A549 (cell line): ENCODE results near the gene ANKRD27.

Source experiments
- CTCF ChIP-seq: fragments of >200 bp; sonication (Bioruptor Twin); formaldehyde crosslinking; IDR thresholded peaks from 3 replicates; pipeline ENCODE4 v1.5.1; 2016
- HDAC2 ChIP-seq: fragments of 200-600 bp; sonication (generic); IDR thresholded peaks from 2 replicates; pipeline ENCODE4 v1.6.1; 2016
- KDM1A ChIP-seq: fragments of 200-600 bp; sonication (generic); IDR thresholded peaks from 2 replicates; pipeline ENCODE4 v1.6.1; 2016; ENCODE audit warnings: low read depth, mild to moderate bottlenecking
- MYC ChIP-seq: IDR thresholded peaks from 2 replicates; pipeline ENCODE4 v1.6.1; 2012; ENCODE audit warnings: mild to moderate bottlenecking, inconsistent platforms, low read length, improper control_type of control experiment, borderline replicate concordance
- RFX5 ChIP-seq: fragments of 450-650 bp; IDR thresholded peaks from 2 replicates; pipeline ENCODE4 v1.7.1; 2014; ENCODE audit warnings: antibody characterized with exemption, mild to moderate bottlenecking, moderate library complexity
- SREBF2 ChIP-seq: fragments of 450-650 bp; IDR thresholded peaks from 2 replicates; pipeline ENCODE4 v1.6.1; 2014; ENCODE audit warnings: mild to moderate bottlenecking, moderate library complexity
- ZNF302 ChIP-seq: fragments of 250-450 bp; sonication (Bioruptor Pico); IDR thresholded peaks from 2 replicates; pipeline ENCODE4 v1.9.0; 2021; ENCODE audit warnings: inconsistent platforms, mild to moderate bottlenecking, moderate library complexity
- TF ChIP-seq, protein P1 (sequence below): fragments of 200-600 bp; sonication (generic); IDR thresholded peaks from 2 replicates; pipeline ENCODE4 v1.6.1; 2016; ENCODE audit warnings: antibody characterized with exemption, mild to moderate bottlenecking, moderate library complexity

DNA sequence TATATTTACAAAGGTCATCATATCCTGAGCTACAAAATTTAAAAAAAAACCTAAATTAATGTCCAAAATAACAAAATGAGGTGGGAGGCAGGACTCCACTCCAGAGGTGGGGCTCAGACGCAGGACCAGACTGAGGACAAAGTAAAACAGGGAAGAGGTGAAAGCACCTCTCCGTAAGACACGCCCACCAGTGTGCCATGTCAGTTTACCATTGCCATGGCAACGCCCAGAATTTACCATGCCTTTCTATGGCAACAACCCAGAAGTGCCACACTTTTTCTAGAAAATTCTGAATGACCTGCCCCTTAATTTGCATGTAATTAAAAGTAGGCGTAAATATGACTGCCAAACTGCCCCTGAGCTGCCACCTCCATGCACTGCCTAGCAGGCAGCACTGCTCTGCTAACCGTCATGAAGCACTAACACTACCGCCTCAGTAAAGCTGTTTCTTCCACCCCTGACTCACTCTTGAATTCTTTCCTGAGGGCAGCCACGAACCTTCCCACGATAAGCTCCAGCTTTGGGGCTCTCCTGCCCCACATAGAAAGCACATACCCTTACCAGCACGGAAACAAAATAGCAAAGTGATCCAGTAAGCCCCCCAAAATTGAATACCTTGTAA lies 116.3 kb downstream of the ANKRD27 start:
- TF ChIP-seq, protein P1, sequence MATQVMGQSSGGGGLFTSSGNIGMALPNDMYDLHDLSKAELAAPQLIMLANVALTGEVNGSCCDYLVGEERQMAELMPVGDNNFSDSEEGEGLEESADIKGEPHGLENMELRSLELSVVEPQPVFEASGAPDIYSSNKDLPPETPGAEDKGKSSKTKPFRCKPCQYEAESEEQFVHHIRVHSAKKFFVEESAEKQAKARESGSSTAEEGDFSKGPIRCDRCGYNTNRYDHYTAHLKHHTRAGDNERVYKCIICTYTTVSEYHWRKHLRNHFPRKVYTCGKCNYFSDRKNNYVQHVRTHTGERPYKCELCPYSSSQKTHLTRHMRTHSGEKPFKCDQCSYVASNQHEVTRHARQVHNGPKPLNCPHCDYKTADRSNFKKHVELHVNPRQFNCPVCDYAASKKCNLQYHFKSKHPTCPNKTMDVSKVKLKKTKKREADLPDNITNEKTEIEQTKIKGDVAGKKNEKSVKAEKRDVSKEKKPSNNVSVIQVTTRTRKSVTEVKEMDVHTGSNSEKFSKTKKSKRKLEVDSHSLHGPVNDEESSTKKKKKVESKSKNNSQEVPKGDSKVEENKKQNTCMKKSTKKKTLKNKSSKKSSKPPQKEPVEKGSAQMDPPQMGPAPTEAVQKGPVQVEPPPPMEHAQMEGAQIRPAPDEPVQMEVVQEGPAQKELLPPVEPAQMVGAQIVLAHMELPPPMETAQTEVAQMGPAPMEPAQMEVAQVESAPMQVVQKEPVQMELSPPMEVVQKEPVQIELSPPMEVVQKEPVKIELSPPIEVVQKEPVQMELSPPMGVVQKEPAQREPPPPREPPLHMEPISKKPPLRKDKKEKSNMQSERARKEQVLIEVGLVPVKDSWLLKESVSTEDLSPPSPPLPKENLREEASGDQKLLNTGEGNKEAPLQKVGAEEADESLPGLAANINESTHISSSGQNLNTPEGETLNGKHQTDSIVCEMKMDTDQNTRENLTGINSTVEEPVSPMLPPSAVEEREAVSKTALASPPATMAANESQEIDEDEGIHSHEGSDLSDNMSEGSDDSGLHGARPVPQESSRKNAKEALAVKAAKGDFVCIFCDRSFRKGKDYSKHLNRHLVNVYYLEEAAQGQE, result no peak
- TF ChIP-seq ZNF302 (CRISPR knock-in tag), result no peak
- no peak for TF ChIP-seq SREBF2
- no peak for TF ChIP-seq MYC
- TF ChIP-seq KDM1A, result no peak
- TF ChIP-seq CTCF, result no peak
- no peak for TF ChIP-seq HDAC2
- TF ChIP-seq RFX5, result no peak
